K562 (cell line): ENCODE measurements around the gene SRF. TPM values are rescaled to one million over a fixed set of nuclear protein-coding genes. Genes with fewer than 3 reads are reported as not detected.

Experiments
- BRD4 ChIP-seq: fragments of 200-600 bp; sonication (generic); IDR thresholded peaks from 2 replicates; pipeline ENCODE4 v1.6.1; 2017; ENCODE audit warnings: inconsistent platforms
- E2F3 ChIP-seq: fragments of 250-450 bp; sonication (Bioruptor Pico); IDR thresholded peaks from 2 replicates; pipeline ENCODE4 v1.4.0; 2020; ENCODE audit warnings: mild to moderate bottlenecking
- FOS ChIP-seq: IDR thresholded peaks from 3 replicates; pipeline ENCODE4 v1.6.1; 2011; ENCODE audit not compliant: insufficient read length; ENCODE audit errors: extremely low read depth
- GTF2E2 ChIP-seq: fragments of 200-800 bp; sonication (Bioruptor generic); IDR thresholded peaks from 2 replicates; pipeline ENCODE4 v1.6.1; 2016; ENCODE audit warnings: missing genetic modification characterization, missing compliant biosample characterization
- HIVEP1 ChIP-seq: fragments of 250-450 bp; sonication (Bioruptor Pico); IDR thresholded peaks from 2 replicates; pipeline ENCODE4 v1.4.0; 2020; ENCODE audit warnings: mild to moderate bottlenecking
- ZFX ChIP-seq: sonication (generic); formaldehyde crosslinking; IDR thresholded peaks from 2 replicates; pipeline ENCODE4 v1.8.0; 2022; ENCODE audit warnings: mild to moderate bottlenecking, missing genetic modification reagents, moderate library complexity
- ZNF217 ChIP-seq: sonication (generic); formaldehyde crosslinking; IDR thresholded peaks from 2 replicates; pipeline ENCODE4 v1.8.0; 2022; ENCODE audit warnings: mild to moderate bottlenecking, missing genetic modification reagents
- polyA plus RNA-seq, 8 experiments: library from polyadenylated mRNA; depleted of rRNA in 4 of 8; stranded (reverse) in 5 of 8; unstranded in 3 of 8; fragments of >200 nt; fragmentation: Nextera tagmentation in 2 of 8; fragmentation: Illumina TruSeq in 1 of 8; extraction: Ambion mirVana in 2 of 8; extraction: Trizol in 1 of 8; gene quantifications; 2 replicates each; pipeline versions ENCODE4 v1.2.1 to v1.2.3, GENCODE V29; 2011 to 2014; ENCODE audit warnings: inconsistent platforms in 1 of 8, missing spikeins in 1 of 8
- total RNA-seq, 7 experiments: library from RNA; depleted of rRNA in 6 of 7; stranded (reverse); fragments of >200 nt in 6 of 7; fragmentation: Illumina TruSeq in 2 of 7; extraction: Trizol in 2 of 7; gene quantifications; 2 replicates each; pipeline versions ENCODE4 v1.2.1 to v1.2.3, GENCODE V29; 2011 to 2021; ENCODE audit warnings: low replicate concordance in 1 of 7
- TF ChIP-seq, protein P1 (sequence below): sonication (generic); formaldehyde crosslinking; IDR thresholded peaks from 2 replicates; pipeline ENCODE4 v1.8.0; 2023; ENCODE audit warnings: missing genetic modification reagents, mild to moderate bottlenecking, borderline replicate concordance
- TF ChIP-seq, protein P2 (sequence below): fragments of 200-800 bp; sonication (Bioruptor generic); IDR thresholded peaks from 2 replicates; pipeline ENCODE4 v1.6.1; 2016; ENCODE audit warnings: missing genetic modification characterization, missing compliant biosample characterization
- TF ChIP-seq, protein P3 (sequence below): fragments of 450-650 bp; formaldehyde crosslinking; IDR thresholded peaks from 2 replicates; pipeline ENCODE4 v1.4.0; 2020; ENCODE audit warnings: mild to moderate bottlenecking, moderate library complexity
- TF ChIP-seq, protein P4 (sequence below): fragments of 450-650 bp; conservative IDR thresholded peaks from 2 replicates; pipeline ENCODE4 v1.6.1; 2016; ENCODE audit warnings: missing genetic modification characterization, low read depth, mild to moderate bottlenecking, missing compliant biosample characterization, moderate library complexity

Gene SRF
- total and polyA plus RNA-seq, 9 of the 15 experiments (the other 6 are each of a cell fraction or from before 2014, with no cell fraction given): 2.5 to 37.0 (median 24.6) TPM

DNA sequence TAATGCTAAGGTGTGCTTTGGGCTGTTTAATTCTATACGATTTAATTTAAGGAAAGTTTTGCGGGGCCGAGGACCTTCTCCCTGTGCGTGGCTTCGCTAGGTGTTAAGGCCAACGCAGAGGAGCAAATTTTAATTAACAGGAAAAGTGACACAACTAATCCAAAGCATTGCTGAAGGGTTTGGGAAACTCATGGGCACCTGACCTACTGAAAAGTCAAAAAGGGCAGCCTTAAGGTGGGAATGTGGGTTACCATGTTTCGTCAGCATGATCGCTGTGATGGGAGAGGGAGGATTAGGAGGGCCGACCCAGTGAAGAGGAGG, 10.5 kb downstream of the SRF start (continued):
- TF ChIP-seq, protein P1, sequence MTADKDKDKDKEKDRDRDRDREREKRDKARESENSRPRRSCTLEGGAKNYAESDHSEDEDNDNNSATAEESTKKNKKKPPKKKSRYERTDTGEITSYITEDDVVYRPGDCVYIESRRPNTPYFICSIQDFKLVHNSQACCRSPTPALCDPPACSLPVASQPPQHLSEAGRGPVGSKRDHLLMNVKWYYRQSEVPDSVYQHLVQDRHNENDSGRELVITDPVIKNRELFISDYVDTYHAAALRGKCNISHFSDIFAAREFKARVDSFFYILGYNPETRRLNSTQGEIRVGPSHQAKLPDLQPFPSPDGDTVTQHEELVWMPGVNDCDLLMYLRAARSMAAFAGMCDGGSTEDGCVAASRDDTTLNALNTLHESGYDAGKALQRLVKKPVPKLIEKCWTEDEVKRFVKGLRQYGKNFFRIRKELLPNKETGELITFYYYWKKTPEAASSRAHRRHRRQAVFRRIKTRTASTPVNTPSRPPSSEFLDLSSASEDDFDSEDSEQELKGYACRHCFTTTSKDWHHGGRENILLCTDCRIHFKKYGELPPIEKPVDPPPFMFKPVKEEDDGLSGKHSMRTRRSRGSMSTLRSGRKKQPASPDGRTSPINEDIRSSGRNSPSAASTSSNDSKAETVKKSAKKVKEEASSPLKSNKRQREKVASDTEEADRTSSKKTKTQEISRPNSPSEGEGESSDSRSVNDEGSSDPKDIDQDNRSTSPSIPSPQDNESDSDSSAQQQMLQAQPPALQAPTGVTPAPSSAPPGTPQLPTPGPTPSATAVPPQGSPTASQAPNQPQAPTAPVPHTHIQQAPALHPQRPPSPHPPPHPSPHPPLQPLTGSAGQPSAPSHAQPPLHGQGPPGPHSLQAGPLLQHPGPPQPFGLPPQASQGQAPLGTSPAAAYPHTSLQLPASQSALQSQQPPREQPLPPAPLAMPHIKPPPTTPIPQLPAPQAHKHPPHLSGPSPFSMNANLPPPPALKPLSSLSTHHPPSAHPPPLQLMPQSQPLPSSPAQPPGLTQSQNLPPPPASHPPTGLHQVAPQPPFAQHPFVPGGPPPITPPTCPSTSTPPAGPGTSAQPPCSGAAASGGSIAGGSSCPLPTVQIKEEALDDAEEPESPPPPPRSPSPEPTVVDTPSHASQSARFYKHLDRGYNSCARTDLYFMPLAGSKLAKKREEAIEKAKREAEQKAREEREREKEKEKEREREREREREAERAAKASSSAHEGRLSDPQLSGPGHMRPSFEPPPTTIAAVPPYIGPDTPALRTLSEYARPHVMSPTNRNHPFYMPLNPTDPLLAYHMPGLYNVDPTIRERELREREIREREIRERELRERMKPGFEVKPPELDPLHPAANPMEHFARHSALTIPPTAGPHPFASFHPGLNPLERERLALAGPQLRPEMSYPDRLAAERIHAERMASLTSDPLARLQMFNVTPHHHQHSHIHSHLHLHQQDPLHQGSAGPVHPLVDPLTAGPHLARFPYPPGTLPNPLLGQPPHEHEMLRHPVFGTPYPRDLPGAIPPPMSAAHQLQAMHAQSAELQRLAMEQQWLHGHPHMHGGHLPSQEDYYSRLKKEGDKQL: no peak
- TF ChIP-seq, protein P2, sequence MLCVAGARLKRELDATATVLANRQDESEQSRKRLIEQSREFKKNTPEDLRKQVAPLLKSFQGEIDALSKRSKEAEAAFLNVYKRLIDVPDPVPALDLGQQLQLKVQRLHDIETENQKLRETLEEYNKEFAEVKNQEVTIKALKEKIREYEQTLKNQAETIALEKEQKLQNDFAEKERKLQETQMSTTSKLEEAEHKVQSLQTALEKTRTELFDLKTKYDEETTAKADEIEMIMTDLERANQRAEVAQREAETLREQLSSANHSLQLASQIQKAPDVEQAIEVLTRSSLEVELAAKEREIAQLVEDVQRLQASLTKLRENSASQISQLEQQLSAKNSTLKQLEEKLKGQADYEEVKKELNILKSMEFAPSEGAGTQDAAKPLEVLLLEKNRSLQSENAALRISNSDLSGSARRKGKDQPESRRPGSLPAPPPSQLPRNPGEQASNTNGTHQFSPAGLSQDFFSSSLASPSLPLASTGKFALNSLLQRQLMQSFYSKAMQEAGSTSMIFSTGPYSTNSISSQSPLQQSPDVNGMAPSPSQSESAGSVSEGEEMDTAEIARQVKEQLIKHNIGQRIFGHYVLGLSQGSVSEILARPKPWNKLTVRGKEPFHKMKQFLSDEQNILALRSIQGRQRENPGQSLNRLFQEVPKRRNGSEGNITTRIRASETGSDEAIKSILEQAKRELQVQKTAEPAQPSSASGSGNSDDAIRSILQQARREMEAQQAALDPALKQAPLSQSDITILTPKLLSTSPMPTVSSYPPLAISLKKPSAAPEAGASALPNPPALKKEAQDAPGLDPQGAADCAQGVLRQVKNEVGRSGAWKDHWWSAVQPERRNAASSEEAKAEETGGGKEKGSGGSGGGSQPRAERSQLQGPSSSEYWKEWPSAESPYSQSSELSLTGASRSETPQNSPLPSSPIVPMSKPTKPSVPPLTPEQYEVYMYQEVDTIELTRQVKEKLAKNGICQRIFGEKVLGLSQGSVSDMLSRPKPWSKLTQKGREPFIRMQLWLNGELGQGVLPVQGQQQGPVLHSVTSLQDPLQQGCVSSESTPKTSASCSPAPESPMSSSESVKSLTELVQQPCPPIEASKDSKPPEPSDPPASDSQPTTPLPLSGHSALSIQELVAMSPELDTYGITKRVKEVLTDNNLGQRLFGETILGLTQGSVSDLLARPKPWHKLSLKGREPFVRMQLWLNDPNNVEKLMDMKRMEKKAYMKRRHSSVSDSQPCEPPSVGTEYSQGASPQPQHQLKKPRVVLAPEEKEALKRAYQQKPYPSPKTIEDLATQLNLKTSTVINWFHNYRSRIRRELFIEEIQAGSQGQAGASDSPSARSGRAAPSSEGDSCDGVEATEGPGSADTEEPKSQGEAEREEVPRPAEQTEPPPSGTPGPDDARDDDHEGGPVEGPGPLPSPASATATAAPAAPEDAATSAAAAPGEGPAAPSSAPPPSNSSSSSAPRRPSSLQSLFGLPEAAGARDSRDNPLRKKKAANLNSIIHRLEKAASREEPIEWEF: 0 out of 2 replicates have a peak, but pooled peaks have one; percentile 42
- TF ChIP-seq, protein P3, sequence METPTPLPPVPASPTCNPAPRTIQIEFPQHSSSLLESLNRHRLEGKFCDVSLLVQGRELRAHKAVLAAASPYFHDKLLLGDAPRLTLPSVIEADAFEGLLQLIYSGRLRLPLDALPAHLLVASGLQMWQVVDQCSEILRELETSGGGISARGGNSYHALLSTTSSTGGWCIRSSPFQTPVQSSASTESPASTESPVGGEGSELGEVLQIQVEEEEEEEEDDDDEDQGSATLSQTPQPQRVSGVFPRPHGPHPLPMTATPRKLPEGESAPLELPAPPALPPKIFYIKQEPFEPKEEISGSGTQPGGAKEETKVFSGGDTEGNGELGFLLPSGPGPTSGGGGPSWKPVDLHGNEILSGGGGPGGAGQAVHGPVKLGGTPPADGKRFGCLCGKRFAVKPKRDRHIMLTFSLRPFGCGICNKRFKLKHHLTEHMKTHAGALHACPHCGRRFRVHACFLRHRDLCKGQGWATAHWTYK (CRISPR knock-in tag): no peak
- TF ChIP-seq ZNF217 (CRISPR knock-in tag) (no peak), GTF2E2 (peak; percentile 18; the same call in 1 of the 2 replicates), BRD4 (peak; percentile 57; the same call in 1 of the 2 replicates), E2F3 (no peak), ZFX (no peak), FOS (no peak), HIVEP1 (CRISPR knock-in tag) (0 out of 2 replicates have a peak, but pooled peaks have one; percentile 24)
- TF ChIP-seq, protein P4, sequence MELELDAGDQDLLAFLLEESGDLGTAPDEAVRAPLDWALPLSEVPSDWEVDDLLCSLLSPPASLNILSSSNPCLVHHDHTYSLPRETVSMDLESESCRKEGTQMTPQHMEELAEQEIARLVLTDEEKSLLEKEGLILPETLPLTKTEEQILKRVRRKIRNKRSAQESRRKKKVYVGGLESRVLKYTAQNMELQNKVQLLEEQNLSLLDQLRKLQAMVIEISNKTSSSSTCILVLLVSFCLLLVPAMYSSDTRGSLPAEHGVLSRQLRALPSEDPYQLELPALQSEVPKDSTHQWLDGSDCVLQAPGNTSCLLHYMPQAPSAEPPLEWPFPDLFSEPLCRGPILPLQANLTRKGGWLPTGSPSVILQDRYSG (tag): 0 out of 2 replicates have a peak, but pooled peaks have one; percentile 16
